Measurements from ENCODE around the gene PRKCH.

DNA sequence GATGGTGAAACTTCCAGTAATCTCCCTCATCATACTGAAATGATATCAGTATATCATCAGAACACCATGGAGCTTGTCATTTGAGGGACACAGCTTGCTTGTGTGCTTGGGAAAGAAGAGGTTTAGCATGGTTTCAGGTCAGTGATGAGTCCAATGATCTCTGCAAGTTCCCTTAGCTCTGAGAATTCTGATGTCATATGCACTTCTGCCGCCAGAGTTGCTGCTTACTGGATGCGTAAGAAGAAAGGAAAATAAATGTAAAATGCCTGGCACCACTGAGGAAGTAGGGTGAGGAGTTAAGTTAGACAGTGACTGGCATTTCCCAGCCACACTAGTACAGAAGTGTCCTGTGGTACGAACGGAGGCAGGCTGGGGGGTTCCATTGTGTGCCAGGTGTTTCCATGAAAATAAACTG is 22.6 kb downstream of the PRKCH start:
- TF ChIP-seq POLR2A (IDR thresholded peaks at IDR 0.05; ENCODE audit: low read depth, low read length) (no peak), RELA (IDR thresholded peaks at IDR 0.05; ENCODE audit: borderline replicate concordance, partially characterized antibody) (no peak), FOXM1 (IDR thresholded peaks at IDR 0.05; ENCODE audit: low read depth, low read length) (no peak), ZNF207 (IDR thresholded peaks at IDR 0.05; ENCODE audit: borderline replicate concordance) (no peak), NFXL1 (IDR thresholded peaks at IDR 0.05; ENCODE audit: borderline replicate concordance) (no peak), CBFB (IDR thresholded peaks at IDR 0.05; ENCODE audit: low read depth) (no peak), EZH2 (IDR thresholded peaks at IDR 0.05; ENCODE audit: borderline replicate concordance, control insufficient read depth, low read depth, low read length) (no peak), RAD21 (IDR thresholded peaks at IDR 0.05; ENCODE audit: insufficient read depth, low read depth, low read length) (peak; percentile 5; the same call in 1 of the 2 replicates), CREB1 (IDR thresholded peaks at IDR 0.05; ENCODE audit: low read depth) (peak; percentile 66; the same call in 1 of the 2 replicates), TARDBP (IDR thresholded peaks at IDR 0.05; ENCODE audit: borderline replicate concordance) (no peak), REST (IDR thresholded peaks at IDR 0.05; ENCODE audit: low read depth, low read length) (no peak)
- TF ChIP-seq, protein P1, sequence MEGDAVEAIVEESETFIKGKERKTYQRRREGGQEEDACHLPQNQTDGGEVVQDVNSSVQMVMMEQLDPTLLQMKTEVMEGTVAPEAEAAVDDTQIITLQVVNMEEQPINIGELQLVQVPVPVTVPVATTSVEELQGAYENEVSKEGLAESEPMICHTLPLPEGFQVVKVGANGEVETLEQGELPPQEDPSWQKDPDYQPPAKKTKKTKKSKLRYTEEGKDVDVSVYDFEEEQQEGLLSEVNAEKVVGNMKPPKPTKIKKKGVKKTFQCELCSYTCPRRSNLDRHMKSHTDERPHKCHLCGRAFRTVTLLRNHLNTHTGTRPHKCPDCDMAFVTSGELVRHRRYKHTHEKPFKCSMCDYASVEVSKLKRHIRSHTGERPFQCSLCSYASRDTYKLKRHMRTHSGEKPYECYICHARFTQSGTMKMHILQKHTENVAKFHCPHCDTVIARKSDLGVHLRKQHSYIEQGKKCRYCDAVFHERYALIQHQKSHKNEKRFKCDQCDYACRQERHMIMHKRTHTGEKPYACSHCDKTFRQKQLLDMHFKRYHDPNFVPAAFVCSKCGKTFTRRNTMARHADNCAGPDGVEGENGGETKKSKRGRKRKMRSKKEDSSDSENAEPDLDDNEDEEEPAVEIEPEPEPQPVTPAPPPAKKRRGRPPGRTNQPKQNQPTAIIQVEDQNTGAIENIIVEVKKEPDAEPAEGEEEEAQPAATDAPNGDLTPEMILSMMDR (IDR thresholded peaks at IDR 0.05 in 2 of 3, conservative IDR thresholded peaks at IDR 0.05 in 1 of 3; ENCODE audit: control insufficient read depth in 2 of 3, extremely low read depth in 1 of 3, insufficient read depth in 1 of 3, low read depth in 3 of 3, low read length in 3 of 3) = no peak
- TF ChIP-seq, protein P2, sequence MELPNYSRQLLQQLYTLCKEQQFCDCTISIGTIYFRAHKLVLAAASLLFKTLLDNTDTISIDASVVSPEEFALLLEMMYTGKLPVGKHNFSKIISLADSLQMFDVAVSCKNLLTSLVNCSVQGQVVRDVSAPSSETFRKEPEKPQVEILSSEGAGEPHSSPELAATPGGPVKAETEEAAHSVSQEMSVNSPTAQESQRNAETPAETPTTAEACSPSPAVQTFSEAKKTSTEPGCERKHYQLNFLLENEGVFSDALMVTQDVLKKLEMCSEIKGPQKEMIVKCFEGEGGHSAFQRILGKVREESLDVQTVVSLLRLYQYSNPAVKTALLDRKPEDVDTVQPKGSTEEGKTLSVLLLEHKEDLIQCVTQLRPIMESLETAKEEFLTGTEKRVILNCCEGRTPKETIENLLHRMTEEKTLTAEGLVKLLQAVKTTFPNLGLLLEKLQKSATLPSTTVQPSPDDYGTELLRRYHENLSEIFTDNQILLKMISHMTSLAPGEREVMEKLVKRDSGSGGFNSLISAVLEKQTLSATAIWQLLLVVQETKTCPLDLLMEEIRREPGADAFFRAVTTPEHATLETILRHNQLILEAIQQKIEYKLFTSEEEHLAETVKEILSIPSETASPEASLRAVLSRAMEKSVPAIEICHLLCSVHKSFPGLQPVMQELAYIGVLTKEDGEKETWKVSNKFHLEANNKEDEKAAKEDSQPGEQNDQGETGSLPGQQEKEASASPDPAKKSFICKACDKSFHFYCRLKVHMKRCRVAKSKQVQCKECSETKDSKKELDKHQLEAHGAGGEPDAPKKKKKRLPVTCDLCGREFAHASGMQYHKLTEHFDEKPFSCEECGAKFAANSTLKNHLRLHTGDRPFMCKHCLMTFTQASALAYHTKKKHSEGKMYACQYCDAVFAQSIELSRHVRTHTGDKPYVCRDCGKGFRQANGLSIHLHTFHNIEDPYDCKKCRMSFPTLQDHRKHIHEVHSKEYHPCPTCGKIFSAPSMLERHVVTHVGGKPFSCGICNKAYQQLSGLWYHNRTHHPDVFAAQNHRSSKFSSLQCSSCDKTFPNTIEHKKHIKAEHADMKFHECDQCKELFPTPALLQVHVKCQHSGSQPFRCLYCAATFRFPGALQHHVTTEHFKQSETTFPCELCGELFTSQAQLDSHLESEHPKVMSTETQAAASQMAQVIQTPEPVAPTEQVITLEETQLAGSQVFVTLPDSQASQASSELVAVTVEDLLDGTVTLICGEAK (IDR thresholded peaks at IDR 0.05; ENCODE audit: borderline replicate concordance) = no peak

All from GM12878 (cell line).